Lower lobe of right lung (tissue), 2 donors: ENCODE measurements around the gene MSH4. TPM values are rescaled to one million over a fixed set of nuclear protein-coding genes. Genes with fewer than 3 reads are reported as not detected.
"Not testable (repeated sequence)": the region's sequence is repeated elsewhere in the genome, so short reads cannot be mapped to it uniquely, and the experiment has no call there.

Experiments
- ATAC-seq, 2 donors: fragments of 200-7000 bp; cut with Tn5 transposase; one replicate each; pipeline ENCODE4 v1.9.1; 2020 to 2022; ENCODE audit warnings: mild to moderate bottlenecking in 2 of 2, moderate library complexity in 2 of 2
- DNase-seq: peaks from one replicate; pipeline ENCODE4 v3.0.0-alpha.2; 2020
- H3K27ac ChIP-seq: fragments of 200-600 bp; one replicate; pipeline ENCODE4 v1.8.0; 2022
- H3K27me3 ChIP-seq: fragments of 200-600 bp; one replicate; pipeline ENCODE4 v1.8.0; 2022; ENCODE audit warnings: low read depth
- H3K36me3 ChIP-seq: fragments of 200-600 bp; one replicate; pipeline ENCODE4 v1.8.0; 2022; ENCODE audit warnings: mild to moderate bottlenecking
- H3K4me1 ChIP-seq: fragments of 200-600 bp; one replicate; pipeline ENCODE4 v1.8.0; 2022
- H3K4me3 ChIP-seq: fragments of 200-600 bp; one replicate; pipeline ENCODE4 v1.8.0; 2022; ENCODE audit warnings: mild to moderate bottlenecking
- H3K9me3 ChIP-seq: fragments of 200-600 bp; one replicate; pipeline ENCODE4 v1.8.0; 2022
- intact Hi-C: fragments of 100-400 bp; cut with DNase I; formaldehyde crosslinking; loops from one replicate; pipeline ENCODE4 v1.11.0; 2022
- total RNA-seq: library from RNA; stranded (reverse); fragmentation: NEBNext Ultra II Directional; extraction: Animal tissue kit (Norgen Biotek cat#: 25700); gene quantifications from one replicate; pipeline ENCODE4 v1.2.1, GENCODE V29; 2021
- TF ChIP-seq, protein P1 (sequence below): fragments of 200-600 bp; IDR thresholded peaks from one replicate; pipeline ENCODE4 v1.8.0; 2022; ENCODE audit warnings: antibody characterized with exemption, mild to moderate bottlenecking
- donor health status: DM: no; HTN: yes; CAD: no; lungs with severe emphysema.

Gene MSH4
- total RNA-seq, 1 donor from 2014 or later: 0.65 TPM

DNA sequence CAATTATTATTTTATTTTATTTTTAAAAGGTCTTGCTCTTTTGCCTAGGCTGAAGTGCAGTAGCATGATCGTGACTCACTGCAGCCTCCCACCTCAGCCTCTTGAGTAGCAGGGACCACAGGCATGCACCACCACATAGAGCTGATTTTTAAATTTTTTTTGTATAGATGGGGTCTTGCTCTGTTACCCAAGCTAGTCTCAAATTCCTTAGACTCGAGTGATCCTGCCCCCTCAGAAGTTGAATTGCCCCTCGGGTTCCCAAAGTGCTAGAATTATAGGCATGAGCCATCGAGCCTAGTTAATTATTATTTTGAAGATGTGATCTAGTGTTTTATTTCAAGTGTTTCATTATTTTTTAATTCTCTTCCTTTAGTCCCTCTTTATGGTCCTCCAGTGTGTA, 12.2 kb downstream of the MSH4 start:
- H3K36me3 ChIP-seq: no peaks in the 10 kb centered on the region
- no peaks in the 10 kb centered on the region for H3K9me3 ChIP-seq
- H3K27ac ChIP-seq: no peak overlapping the region
- no peak for ATAC-seq
- intact Hi-C loops: no loop called here
- H3K4me3 ChIP-seq: no peak overlapping the region
- no peaks in the 10 kb centered on the region for H3K4me1 ChIP-seq
- TF ChIP-seq, protein P1, sequence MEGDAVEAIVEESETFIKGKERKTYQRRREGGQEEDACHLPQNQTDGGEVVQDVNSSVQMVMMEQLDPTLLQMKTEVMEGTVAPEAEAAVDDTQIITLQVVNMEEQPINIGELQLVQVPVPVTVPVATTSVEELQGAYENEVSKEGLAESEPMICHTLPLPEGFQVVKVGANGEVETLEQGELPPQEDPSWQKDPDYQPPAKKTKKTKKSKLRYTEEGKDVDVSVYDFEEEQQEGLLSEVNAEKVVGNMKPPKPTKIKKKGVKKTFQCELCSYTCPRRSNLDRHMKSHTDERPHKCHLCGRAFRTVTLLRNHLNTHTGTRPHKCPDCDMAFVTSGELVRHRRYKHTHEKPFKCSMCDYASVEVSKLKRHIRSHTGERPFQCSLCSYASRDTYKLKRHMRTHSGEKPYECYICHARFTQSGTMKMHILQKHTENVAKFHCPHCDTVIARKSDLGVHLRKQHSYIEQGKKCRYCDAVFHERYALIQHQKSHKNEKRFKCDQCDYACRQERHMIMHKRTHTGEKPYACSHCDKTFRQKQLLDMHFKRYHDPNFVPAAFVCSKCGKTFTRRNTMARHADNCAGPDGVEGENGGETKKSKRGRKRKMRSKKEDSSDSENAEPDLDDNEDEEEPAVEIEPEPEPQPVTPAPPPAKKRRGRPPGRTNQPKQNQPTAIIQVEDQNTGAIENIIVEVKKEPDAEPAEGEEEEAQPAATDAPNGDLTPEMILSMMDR: no peak
- H3K27me3 ChIP-seq: no peaks in the 10 kb centered on the region
- DNase-seq: no peak

DNA sequence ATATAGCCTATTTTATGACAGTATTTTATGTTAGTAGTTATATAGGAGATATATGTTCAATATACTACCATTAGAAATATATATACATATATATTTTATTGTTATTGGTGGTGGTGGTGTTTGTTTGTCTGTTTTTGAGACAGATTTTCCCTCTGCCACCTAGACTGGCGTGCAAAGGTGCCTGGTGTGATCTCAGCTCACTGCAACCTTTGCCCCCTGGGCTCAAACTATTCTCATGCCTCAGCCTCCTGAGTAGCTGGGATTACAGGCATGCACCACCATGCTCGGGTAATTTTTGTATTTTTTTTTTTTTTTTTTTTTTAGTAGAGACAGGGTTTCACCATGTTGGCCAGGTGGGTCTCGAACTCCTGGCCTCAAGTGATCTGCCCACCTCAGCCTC, 13.4 kb downstream of the MSH4 start:
- not testable (repeated sequence) for ATAC-seq, H3K9me3 ChIP-seq

DNA sequence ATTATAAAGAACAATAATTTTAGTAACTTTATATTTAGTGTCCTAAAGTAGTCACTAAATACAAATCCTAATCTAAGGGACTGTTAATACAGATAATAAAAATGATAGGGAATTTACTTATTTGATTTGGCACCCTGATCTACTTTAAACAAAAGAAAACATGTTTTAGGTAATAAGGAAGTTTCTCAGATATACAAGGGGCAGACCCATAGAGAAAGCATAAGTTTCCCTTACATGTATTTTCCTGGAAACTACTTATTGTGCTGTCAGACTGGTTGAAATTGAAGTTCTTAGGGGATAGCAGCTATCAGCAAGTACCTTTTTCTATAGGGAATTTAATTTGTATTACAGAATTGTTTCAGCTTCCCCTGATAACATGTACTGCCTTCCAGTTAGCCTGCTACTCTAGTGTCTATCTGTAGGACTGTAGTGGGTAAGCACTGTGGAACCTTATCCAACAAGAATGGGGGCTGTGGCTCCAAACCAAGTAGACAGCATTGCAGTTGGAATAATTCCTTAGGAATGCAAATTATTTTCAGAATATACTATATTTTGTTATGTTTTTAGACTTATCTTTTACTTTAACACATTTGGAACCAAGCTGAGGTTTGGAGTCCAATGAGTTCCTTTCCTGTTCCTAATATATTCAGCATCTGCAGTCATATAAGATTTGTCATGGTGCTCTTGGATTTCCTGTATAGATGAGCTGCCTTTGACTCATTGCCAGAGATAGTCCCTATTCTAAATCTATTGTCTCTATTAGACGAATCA, 14.7 kb downstream of the MSH4 start:
- intact Hi-C loops: no loop called here

More for the DNA sequence above, 13.4 kb downstream of the MSH4 start:
- DNase-seq, H3K36me3 ChIP-seq, H3K4me3 ChIP-seq, H3K27ac ChIP-seq, H3K27me3 ChIP-seq, H3K4me1 ChIP-seq, intact Hi-C loops: not testable (repeated sequence)

DNA sequence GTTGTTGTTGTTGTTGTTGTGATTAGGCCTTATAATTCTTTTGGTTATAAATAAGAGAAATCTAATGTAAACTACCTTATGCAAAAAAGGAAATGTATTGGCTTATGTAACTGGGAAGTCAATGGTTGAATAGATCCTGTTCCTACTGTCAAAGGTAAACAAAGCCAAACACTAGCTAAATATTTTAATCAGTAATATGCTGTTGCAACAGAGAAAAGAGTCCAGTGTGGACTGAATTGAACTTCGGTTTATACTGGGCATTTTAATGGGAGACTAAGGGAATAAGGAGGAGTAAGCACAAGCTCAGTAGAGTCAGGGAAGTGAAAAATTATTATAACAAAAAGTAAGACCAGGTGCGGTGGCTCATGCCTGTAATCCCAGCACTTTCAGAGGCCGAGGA, 15.4 kb downstream of the MSH4 start:
- no peaks in the 10 kb centered on the region for H3K36me3 ChIP-seq
- no peaks in the 10 kb centered on the region for H3K4me1 ChIP-seq
- no peak overlapping the region for H3K27ac ChIP-seq
- H3K9me3 ChIP-seq: no peaks in the 10 kb centered on the region
- TF ChIP-seq, protein P1: no peak
- no peak overlapping the region for H3K4me3 ChIP-seq
- no peaks in the 10 kb centered on the region for H3K27me3 ChIP-seq
- intact Hi-C loops: no loop called here
- no peak for DNase-seq
- ATAC-seq: no peak

More for the DNA sequence above, 14.7 kb downstream of the MSH4 start:
- DNase-seq: no peak
- Histone ChIP-seq H3K27me3 (no peaks in the 10 kb centered on the region), H3K4me1 (no peaks in the 10 kb centered on the region), H3K36me3 (no peaks in the 10 kb centered on the region), H3K27ac (no peak overlapping the region), H3K9me3 (no peaks in the 10 kb centered on the region), H3K4me3 (no peak overlapping the region)
- TF ChIP-seq, protein P1: no peak
- ATAC-seq: no peak

DNA sequence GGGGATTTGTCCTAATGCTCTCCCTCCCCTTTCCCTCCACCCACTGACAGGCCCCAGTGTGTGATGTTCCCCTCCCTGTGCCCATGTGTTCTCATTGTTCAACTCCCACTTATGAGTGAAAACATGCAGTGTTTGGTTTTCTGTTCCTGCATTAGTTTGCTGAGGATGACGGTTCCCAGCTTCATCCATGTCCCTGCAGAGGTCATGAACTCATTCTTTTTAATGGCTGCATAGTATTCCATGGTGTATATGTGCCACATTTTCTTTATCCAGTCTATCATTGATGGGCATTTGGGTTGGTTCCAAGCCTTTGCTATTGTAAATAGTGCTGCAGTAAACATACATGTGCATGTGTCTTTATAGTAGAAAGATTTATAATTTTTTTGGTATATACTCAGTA, 26.9 kb downstream of the MSH4 start:
- DNase-seq, H3K36me3 ChIP-seq, H3K4me1 ChIP-seq, intact Hi-C loops, H3K4me3 ChIP-seq, ATAC-seq, H3K27ac ChIP-seq, H3K27me3 ChIP-seq, H3K9me3 ChIP-seq: not testable (repeated sequence)

DNA sequence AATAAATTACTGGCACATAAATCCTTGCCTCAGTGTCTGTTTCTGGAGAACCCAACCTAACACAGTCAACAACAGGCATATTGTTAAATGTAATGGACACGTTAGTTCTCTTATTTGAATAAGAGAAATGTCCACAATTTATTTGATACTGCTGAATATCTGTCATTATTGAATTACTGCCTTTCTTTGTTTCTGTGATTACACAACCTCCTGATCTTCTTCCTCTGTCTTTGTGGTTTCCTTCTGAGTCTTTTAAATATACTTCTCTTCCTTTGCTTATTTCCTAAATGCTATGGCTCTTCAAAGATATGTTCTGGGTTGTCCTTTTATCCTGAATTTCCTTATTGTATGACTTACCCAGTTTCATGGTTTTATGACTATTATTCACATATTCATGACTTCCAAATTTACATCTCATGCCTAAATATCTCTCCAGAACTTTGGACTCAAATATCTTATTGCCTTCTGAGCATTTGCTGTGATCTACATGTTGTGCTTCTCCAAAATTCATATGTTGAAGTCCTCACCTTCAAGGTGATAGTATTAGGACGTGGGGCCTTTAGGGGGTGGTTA, 39.9 kb downstream of the MSH4 start:
- no peak overlapping the region for H3K4me3 ChIP-seq
- no peak overlapping the region for H3K27ac ChIP-seq
- H3K27me3 ChIP-seq: no peaks in the 10 kb centered on the region
- intact Hi-C loops: no loop called here
- TF ChIP-seq, protein P1: no peak
- DNase-seq (no peak), ATAC-seq (no peak)
- H3K9me3 ChIP-seq: no peaks in the 10 kb centered on the region
- no peaks in the 10 kb centered on the region for H3K36me3 ChIP-seq
- H3K4me1 ChIP-seq: no peaks in the 10 kb centered on the region
